G401.6 (cell line): ENCODE data around the gene ZNF296.
"Not testable (repeated sequence)": the region's sequence is repeated elsewhere in the genome, so short reads cannot be mapped to it uniquely, and the experiment has no call there.

Experiments used
- FAIRE-seq: peaks from 2 replicates; lab custom pipeline; 2012; peaks lifted over from hg19 to GRCh38; lab: Jason Lieb, UNC

ZNF296 gene

DNA sequence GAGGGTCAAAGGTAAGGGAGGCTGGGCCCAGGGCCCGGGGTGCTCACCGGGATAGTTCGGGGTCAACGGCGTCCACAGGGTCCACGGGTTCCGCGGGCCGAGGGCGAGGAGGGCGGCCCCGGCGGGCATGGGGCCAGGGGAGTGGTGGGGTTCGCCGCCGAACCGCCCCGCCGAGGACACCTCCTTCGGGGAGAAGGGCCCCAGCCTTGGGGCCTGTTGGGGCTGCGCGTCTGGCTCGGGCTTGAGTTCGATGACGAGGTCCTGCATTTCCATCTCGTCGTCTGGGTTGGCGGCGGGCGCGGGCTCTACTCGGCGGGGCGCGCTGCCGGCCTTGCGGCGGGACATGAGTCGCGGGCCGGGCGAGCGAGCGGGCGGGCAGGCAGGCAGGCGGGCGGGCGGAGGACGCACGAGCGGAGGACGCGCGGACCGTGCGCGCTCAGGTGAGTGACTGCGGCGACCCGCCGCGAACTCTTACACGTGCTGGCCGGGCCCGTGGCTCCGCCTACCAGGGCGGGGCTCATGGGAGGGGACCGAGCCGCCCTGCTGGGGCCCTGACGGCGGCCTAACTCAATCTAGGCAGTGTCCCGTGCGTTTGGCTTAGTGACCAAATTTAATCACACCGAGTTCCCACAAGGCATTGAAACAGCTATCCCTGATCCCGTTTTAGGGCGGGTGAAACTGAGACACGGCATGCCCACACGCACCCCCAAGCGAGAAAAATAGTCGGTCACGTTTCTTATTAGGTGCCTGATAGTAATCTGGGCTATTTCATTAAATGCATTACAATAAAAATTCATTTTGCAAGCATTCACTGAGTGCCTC lies at the start of gene ZNF296:
Gene ZNF296 (minus strand): TSS at position 450 of the 822 bp plus-strand sequence. CDS start 105 bp downstream, at position 345.
- peak; percentile 52 for FAIRE-seq

GRCh38 chr19:45125360-45125759 lies 49.1 kb upstream of the ZNF296 start:
- FAIRE-seq: no peak

DNA sequence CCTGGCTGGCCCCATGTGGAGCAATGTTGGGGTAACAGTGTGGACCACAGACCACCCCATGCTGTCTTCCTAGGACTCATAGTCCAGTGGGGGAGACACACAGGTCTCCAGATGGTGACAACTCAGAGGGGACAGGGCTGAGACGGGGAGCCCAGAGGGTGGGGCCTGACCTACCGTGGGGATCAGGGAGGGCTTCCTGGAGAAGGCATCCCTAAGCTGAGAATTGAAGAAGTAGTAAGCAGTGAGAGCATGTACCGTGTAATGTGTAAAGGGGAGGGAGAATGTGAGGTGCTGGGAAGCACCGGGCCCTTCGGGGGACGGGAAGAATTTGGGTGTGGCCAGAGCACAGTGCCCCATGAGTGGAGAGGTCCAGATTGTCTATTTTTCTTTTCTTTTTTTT lies 47.7 kb upstream of the ZNF296 start:
- no peak for FAIRE-seq

DNA sequence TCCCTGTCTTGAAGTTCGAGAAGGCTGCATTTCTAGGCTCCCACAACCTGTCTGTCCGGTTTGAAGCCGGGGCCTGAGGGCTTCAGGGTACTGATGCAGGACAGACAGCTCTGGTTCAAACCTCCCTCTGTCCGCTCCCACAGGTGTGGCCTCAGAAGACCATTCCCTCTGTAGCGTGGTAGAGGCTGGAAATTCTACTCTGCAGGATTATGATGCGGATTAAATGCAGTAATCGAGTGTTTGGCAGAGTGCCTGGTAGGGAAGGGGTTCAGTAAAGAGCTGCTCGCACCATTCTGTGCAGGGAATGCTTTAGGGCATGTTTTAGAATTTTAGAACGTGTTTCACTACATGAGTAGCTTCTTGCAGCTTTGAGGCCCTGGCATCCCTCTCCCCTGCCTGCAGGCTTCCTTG lies 47.2 kb upstream of the ZNF296 start:
- no peak for FAIRE-seq

- no peak for FAIRE-seq
These were observed 46.6 kb upstream of the ZNF296 start for GRCh38 chr19:45122832-45123231.

DNA sequence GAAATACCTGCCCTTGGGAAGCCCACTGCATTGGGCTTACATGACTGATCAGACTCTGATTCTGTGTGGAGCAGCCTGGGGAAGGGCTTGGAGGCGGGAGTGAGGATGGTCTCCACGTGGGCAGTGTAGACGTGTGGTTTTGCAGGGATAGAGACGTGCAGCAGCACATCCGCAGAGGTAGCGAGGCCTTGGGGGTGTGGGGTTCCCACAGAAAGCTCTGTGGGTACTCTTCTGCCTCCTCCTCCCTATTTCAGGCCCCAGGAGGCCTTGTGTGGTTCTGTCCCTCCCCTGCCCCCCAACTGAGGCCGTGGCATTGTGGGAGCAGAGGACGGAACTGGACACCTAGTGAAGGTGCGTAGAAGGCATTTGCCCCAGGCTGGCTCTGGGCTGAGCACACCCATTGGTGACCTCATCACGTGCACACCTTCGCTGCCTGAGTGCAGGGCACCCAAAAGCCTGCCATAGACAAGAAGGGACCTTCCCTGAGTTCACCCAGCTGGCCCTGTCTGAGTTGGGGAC lies 45.6 kb upstream of the ZNF296 start:
- no peak for FAIRE-seq

- FAIRE-seq: no peak
These were observed 43.3 kb upstream of the ZNF296 start for GRCh38 chr19:45119582-45119981.

DNA sequence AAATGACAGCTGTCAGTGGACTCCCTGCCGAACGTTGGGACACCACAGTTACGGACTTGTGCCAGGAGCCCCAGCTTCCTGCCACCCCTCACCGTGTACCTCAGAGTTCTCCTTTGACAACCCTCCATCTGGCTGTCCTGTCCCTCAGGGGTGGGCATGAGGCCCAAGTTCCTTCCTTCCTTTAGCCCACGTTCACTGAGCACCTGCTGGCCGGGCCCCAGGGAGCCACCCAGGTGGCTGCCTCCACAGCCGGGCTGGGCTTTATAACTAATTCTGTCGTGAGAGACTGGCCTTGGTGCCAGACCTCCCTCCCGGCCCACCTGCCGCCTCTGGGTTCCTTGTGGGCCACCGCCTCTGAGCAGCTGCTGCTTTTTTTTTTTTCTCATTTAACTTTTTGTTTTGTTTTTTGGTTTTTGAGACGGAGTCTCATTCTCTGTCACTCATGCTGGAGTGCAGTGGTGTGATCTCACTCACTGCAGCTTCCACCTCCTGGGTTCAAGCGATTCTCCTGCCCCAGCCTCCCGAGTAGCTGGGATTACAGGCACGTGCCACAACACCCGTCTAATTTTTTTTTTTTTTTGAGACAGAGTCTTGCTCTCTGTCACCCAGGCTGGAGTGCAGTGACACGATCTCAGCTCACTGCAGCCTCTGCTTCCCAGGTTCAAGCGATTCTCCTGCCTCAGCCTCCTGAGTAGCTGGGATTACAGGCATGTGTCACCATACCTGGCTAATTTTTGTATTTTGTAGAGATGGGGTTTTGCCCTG lies 42.5 kb upstream of the ZNF296 start:
- FAIRE-seq: not testable (repeated sequence)

DNA sequence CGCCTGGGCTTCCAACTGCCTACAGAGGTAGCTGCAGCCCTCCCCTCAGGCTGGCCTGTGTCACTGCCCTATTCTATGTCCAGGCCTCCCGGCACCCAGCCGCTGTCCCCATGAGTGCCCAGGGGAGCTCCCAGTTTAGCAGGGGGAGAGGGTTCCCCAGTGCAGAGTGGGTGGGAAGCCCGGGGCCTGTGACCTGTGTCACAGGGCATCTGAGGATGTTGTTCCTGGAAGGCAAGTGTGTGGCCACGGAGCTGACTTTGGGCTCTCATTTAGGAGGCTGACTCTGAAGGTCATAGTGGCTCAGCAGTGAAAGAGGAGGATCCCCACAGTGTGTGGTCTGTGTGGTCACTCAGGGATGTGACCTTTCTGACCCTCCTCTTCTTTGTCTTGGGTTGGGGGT lies 41.8 kb upstream of the ZNF296 start:
- FAIRE-seq: no peak

DNA sequence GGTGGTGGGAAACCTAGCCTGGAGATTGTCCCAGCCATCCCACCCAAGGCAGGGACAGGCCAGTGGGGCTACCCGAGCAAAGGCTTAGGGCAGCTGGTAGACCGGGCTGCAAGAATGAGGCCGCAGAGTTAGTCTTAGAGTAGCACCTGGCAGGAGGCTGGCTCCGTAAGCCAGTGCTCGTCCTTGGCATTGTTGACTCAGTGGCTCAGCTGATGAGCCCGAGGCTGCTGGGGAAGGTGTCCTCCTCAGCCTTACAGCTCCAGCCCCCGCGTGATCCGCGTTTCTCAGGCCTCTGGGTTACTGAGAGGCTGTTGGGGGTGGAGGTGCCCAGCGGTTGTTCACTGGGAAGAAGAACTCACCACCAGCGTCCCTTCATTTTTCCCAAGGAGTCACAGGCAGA lies 41.4 kb upstream of the ZNF296 start:
- no peak for FAIRE-seq

DNA sequence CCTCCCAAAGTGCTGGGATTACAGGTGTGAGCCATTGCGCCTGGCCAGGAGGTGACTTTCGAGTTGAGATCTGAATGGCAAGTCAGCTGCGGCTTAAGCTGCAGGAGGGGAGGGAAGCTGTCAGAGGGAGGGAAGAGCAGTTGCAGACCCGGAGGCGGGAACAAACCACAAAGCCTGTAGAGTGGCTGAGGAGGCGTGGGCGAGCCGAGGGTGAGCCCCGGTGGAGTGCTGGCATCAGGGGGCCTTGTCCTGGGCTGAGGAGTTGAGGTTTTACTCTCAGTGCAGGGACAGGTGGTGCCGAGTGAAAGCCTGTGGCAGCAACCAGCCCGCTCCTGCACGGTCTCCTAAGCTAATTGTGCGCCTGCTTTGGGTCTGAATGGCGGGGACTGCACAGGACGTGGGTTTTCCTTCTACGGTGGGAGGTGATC lies 40.9 kb upstream of the ZNF296 start:
- no peak for FAIRE-seq

DNA sequence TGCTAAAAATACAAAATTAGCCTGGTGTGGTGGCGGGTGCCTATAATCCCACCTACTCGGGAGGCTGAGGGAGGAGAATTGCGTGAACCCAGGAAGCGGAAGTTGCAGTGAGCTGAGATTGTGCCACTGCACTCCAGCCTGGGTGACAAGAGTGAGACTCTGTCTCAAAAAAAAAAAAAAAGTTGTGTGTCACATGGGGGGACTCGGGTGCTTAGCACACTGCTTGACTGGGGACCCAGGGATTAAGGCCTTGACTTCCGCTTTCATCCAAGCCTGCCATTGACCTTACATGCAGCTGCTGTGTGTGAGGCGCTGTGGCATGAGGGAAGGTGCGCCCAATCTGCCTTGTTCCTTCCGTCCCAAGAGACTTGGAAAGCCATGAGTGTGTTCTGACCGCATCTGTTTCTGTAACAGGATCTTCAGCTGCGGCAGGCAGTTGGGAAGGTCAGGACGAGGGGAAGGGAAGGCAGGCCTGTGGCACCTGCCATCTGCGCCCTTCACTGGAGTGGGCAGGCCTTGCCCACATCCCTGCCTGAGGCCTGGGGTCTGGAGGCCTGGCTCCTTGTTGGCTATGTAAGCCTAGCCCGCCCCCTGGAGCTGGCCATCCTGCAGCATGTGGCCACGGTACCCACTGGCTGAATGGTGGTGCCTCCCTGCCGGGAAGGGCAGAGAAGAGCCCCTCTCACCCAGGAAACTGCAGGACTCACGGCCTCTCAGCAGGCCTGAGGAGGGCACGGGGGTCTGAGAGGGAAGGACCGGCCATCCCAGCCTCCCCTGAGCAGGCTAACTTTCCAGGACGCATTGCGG lies 39.7 kb upstream of the ZNF296 start:
- no peak for FAIRE-seq

DNA sequence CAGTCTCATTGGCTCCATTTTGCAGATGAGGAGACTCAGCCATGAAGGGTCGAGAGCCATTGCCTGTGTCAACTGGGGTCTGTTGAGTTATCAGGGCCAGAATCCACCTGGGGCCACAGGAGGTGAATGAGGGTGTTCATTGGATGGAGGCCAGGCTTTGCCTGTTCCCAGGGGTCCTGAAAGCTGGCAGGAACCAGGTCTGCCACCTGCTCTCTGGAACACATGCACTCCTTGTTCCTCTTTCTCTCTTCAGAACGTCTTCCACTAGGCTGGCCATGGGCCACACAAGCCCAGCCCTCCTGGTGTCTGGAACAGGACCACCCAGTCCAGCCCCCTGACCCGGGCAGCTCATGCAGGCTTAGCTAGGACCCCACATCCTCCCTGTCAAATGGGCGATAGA lies 37.8 kb upstream of the ZNF296 start:
- FAIRE-seq: no peak

GRCh38 chr19:45113628-45114027 lies 37.4 kb upstream of the ZNF296 start:
- no peak for FAIRE-seq

DNA sequence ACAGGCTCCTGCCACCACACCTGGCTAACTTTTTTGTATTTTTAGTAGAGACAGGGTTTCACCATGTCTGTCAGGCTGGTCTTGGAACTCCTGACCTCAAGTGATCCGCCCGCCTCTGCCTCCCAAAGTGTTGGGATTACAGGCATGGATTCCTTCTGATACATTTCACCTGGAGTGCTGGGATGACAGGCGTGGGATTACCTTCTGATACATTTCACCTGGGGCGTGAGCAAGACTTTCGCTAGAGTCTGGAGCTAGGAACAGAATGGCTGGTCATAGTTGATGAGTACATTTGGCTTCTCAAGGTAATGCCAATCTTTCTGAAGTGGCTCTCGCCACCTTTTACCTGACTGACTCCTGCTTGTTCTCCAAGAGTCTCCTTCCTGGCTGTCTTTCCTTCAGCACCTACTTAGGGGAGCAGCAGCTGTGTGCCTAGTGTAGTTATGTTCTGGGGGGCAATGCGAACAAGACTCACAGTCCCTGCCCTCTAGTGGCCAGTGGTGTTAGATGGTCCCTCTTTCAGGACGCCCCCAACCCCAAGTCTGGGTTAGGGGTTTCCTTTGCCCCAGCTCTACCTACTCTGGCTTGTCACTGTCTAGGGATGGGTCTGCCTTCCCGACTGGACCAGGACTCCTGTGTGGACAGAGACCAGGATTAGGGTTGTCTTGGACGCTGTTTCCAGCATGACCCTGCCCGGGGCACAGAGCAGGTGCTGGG lies 36.0 kb upstream of the ZNF296 start:
- no peak for FAIRE-seq

- no peak for FAIRE-seq
These were observed 34.6 kb upstream of the ZNF296 start for GRCh38 chr19:45110851-45111266.

DNA sequence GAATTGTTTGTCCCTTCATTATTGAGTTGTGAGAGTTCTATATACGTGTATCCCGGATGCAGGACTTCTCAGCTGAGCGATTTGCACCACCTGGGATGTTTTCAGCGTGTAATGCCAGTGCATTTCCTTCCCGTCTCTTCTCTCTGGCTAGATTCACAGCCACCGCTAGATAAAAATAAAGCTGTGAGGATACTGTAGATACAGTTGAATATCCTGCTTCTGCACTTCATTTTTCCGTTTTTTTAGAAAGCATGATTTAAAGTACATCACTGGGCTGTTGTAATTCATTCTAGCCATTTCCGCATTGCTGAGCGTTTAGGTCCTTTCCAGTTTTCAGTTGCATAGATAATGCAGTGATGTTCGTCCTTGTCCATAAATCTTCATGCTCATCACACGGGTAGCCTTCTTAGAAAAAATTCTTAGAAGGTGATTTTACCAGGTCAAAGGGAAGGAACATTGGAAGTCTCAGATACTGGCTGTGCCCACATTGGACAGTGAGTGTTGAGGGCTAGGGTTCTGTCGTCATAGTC lies 31.4 kb upstream of the ZNF296 start:
- no peak for FAIRE-seq

DNA sequence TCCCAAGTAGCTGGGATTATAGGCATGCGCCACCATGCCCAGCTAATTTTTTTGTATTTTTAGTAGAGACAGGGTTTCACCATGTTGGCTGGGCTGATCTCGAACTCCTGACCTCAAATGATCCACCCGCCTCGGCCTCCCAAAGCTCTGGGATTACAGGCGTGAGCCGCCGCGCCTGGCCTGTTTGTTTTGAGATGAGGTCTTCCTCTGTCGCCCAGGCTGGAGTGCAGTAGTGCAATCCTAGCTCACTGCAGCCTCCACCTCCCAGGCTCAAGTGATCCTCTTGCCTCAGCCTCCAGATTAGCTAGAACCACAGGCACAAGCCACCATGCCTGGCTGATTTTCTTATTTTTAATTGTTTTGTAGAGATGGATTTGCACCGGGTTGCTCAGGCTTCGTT lies 30.1 kb upstream of the ZNF296 start:
- FAIRE-seq: not testable (repeated sequence)

GRCh38 chr19:45104658-45105349 lies 28.5 kb upstream of the ZNF296 start:
- no peak for FAIRE-seq

GRCh38 chr19:45103508-45104319 lies 27.4 kb upstream of the ZNF296 start:
- no peak for FAIRE-seq
